ENCODE measurements around the gene USP8.
A peak's percentile ranks its signal among the peaks of the same experiment; 100 is the strongest.
"Not testable (repeated sequence)": the region's sequence is repeated elsewhere in the genome, so short reads cannot be mapped to it uniquely, and the experiment has no call there.

Gene USP8

DNA sequence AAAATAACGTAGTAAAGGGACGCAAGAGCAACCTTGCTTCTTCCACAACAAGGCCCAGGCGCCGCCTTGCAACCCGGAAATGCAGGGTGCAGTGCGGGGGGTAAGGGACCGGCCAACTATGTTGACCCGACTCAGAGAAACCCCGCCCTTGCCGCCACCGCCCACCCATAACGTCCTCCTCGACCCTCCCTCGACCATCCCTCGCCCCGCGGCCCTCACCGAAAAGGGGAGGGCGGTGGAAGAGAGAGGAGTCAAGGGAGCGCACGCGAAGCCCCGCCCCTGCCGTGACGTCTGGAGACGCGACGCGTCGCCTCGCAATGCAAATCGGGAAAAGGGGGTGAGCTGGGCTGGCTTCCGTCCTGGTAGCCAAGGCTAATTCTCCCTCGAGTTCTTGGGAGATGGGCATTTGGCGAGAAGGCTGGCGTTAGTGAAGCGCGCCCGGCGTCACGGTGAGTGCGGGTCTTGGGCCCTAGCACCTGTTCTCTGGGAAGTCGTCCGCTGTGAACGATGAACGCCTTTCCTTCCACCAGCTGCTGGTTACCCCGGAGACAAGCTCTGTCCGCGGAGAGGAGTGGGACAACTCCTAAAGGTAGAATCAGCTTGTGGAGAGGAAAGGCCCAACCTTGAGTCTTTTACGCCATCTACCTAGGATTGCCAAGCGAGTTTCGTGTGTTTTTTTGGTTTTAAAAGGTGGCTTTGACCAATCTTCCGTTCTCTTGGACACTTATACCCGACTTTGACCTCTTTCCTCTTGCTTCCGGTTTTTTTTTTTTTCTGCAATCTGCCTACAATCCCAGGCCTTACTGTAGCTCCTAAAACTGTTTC lies at the start of gene USP8:
TSS of gene USP8 (plus strand) at position 340 of the 825 bp plus-strand sequence. CDS start 14,669 bp downstream, outside the sequence.
- DNase-seq (ENCODE audit: low read depth), result peak; percentile 86

DNA sequence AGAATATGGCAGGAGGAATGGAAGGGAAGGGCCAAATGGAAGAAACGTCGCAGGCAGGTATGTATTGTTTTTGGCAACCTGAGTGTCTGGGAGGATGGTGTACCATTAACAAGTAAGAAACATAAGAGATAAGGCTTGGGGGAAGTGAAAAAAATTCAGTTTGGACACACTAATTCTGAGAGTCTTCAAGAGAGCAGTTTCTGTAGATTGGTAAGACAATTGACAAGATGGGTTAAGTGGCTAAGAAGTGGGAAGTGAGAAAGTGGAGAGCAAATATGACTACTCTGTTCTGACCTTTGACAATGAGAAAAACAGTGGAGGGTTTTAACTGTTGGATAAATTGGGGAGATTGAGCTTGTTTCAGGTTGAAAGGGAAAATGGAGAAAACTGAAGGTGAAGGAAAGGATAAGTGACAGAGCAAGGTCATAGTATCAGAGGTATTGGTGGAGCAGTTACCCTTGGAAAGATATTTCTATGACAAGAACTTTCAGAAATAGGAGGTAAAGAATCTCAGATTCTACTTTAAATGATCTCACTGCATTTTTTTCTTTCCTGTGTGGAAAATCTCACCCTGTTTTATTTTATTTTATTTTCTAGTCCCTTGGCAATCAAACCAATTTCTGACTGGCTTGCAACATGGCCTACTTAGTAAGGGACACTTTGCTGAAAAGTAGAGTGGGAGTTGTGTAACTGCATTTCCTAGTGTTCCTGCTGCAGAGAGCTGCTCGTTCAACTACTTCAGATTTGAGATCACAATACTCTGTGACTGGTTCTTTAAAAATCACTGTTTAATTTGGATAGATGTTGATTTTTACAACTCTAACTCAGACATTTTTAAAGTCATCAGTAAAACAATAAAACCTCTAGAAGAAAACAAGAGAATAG lies 46.1 kb upstream of the USP8 start:
- no peak for DNase-seq (ENCODE audit: low read depth)

- DNase-seq (ENCODE audit: low read depth), result no peak
These were observed 45.4 kb upstream of the USP8 start for GRCh38 chr15:50378776-50379175.

- DNase-seq (ENCODE audit: low read depth), result not testable (repeated sequence)
These were observed 44.8 kb upstream of the USP8 start for GRCh38 chr15:50379413-50379812.

DNA sequence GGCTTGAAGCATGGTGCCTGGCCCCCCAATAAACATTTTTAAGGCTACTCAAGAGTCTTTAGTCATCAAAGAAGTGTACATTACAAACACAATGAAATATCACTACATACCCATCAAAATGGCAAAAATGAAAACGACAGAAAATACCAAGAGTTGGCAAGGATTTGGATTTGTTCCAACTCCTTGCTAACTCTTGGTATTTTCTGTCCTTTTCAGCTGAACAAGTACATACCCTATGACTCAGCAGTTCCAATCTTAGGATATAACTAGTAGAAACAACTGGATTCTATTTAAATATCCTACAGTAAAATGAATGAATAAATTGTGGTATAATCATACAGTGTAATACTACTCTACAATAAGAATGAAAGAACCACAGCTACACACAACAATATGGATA lies 44.1 kb upstream of the USP8 start:
- no peak for DNase-seq (ENCODE audit: low read depth)

GRCh38 chr15:50381438-50381837 lies 42.8 kb upstream of the USP8 start:
- DNase-seq (ENCODE audit: low read depth), result no peak

GRCh38 chr15:50382408-50382807 lies 41.8 kb upstream of the USP8 start:
- DNase-seq (ENCODE audit: low read depth), result not testable (repeated sequence)

DNA sequence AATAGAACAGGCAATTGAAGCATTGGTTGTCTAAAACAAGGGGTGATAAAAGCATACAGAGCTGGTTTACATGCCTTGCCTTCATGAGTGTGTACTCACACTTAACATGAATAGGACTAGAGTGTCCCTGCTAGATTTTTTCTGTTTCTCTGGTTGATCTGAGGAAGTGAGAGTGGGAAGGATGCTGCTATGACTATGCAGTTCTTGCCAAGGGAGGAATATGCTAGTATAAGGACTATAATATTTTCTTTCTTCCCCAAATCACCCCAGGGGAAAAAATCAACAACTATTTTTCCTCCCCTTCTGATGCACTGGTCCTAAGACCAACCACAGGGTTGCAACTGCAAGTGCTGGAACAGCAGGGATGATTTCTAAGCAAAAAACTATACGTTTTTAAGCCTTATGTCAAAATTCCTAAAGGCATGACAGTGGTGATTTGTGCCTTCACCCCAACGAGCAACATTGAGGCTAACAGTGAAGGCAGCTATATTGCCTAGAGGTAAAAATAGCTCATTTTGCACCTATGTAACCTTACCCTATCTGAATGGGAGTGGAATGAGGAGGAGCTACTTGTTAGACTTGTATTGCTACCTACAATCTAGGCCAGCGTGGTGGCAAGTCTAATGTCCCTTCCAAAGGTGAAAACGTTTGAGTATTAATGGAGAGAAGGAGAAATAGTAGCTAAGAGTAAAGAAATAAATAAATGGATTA lies 33.5 kb upstream of the USP8 start:
- no peak for DNase-seq (ENCODE audit: low read depth)

DNA sequence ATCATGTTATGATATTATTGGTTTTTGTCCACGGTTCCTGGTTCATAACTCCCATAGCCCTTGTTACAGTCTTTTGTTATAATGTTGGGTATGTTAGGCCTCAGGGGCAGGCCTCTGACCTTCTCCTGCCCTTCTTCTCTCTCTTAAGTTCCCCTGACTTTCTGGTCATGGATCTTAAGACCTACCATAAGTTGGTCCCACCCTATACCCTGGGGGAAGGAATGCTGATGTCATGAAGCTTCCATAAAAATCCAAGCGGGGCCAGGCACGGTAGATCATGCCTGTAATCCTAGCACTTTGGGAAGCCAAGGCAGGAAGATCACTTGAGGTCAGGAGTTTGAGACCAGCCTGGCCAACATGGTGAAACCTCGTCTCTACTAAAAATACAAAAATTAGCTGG lies 32.6 kb upstream of the USP8 start:
- DNase-seq (ENCODE audit: low read depth), result not testable (repeated sequence)

DNA sequence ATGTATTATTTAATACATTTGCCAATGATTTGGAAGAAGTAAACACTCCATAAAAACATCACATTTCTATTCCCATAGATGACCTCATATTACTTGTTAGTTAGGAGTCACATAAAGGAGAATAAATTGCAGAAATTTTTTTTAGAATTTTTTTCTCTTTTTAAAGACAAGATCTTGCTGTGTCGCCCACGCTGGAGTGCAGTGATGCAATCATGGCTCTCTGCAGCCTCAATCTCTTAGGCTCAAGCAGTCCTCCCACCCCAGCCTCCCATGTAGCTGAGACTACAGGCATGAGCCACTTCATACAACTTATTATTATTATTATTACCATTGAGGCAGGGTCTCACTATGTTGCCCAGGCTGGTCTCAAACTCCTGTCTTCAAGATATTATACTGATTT lies 12.3 kb upstream of the USP8 start:
- no peak for DNase-seq (ENCODE audit: low read depth)

GRCh38 chr15:50414624-50415023 lies 9.6 kb upstream of the USP8 start:
- DNase-seq (ENCODE audit: low read depth), result no peak

- no peak for DNase-seq (ENCODE audit: low read depth)
These were observed 8.3 kb upstream of the USP8 start for GRCh38 chr15:50415752-50416404.

DNA sequence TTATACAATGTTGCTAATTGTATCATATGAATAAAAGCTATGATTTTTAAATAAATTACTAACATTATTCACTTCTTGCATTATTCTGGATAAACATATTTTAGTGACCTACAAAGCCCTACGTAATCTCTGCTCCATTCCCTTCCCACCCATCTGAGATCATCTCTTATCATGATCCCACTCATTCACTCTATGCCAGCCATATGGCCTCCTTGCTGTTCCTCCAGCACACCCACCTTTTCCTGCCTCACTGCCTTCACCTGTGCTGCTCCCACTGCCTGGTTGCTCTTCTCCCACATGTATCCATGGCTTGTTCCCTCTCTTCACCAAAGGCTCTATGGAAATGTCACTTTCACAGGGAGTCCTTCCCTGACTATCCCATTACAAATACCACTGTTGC lies 7.3 kb upstream of the USP8 start:
- no peak for DNase-seq (ENCODE audit: low read depth)

DNA sequence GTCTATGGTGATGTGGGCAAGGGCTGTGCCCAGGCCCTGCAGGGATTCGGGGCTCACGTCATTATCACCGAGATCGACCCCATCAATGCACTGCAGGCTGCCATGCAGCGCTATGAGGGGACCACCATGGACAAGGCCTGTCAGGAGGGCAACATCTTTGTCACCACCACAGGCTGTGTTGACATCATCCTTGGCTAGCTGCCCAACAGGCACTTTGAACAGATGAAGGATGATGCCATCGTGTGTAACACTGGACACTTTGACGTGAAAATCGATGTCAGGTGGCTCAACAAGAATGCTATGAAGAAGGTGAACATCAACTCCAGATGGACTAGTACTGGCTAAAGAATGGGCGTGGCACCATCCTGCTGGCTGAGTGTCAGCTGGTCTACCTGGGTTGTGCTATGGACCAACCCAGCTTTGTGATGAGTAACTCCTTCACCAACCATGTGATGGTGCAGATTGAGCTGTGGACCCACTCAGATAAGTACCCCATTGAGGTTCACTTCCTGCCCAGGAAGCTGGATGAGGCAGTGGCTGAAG lies 6.1 kb upstream of the USP8 start:
- no peak for DNase-seq (ENCODE audit: low read depth)

DNA sequence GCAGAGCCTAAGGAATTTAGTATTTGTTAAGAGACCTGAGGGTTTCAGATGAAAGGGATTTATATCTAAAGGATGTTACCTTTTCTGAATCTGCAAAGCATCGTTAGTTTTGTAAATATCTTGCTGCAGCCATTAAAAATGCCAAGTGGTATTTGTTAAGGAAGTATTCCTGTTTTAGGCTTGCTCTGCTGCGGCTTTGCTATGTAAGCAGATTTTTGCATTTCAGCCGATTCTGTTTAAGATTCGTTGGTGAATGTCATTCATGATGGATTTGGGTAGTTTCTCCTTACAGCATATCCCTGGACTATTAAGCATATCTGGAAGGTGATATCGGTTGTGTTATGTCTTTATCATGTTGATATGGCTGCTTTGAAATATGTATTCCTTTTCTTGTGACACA lies 1.0 kb downstream of the USP8 start:
- no peak for DNase-seq (ENCODE audit: low read depth)

DNA sequence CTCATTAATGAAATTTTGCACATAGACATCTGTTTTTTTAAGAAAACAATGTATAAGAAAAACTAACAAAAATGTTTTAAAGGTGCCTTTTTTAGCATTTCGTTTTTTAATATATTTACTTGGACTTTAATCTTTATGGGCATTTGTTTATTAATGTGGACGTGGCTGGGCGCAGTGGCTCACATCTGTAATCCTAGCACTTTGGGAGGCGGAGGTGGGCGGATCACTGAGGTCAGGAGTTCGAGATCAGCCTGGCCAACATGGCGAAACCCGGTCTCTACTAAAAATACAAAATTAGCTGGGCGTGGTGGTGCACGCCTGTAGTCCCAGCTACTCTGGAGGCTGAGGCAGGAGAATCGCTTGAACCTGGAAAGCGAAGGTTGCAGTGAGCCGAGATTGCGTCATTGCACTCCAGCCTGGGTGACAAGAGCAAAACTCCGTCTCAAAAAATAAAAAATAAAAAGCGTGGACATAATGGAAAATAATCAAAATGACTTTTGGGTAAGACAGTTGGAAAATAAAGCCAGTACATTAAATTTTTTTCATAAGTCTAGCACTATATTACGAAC lies 1.6 kb downstream of the USP8 start:
- DNase-seq (ENCODE audit: low read depth), result not testable (repeated sequence)

GRCh38 chr15:50426428-50426827 lies 2.2 kb downstream of the USP8 start:
- DNase-seq (ENCODE audit: low read depth), result no peak

DNA sequence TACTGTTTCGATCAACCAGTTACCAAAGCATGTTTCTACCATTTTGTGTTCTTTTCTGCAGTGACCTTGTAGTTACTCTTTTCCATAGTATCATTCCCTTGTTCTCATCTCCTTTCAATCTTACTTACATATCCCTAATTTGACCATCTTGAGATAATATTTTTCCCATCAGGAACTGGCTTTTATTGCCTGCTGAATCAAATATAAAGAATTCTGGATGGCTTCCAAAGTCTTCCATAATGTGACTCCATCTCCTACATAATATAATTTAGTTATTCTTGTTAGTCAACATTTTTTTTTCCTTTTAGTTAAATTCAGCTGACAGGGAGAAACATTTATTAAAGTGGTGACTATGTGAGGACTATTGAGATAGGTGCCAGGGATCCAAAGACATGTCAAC lies 7.0 kb downstream of the USP8 start:
- peak; percentile 26 for DNase-seq (ENCODE audit: low read depth)

DNA sequence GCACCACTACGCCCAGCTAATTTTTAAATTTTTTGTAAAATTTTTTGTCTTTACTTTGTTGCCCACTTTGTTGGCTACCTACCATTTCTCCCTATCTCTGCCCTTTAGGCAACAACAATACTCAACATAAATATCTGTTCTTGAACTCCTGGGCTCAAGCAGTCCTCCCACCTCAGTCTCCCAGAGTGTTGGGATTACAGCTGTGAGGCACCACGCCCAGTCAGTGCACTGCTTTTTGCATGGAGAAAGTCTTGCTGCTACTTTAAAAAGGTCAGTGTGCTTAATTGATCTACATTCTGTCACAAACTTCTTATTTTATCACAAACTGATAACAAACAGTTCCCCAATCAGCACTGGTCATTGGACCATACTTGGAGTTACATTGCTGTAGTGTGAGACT lies 8.0 kb downstream of the USP8 start:
- DNase-seq (ENCODE audit: low read depth), result no peak

GRCh38 chr15:50435772-50436171 lies 11.6 kb downstream of the USP8 start:
- DNase-seq (ENCODE audit: low read depth), result no peak

GRCh38 chr15:50438251-50438650 lies 14.0 kb downstream of the USP8 start:
- no peak for DNase-seq (ENCODE audit: low read depth)
